ENCODE measurements around the gene MARK1.
A peak's percentile ranks its signal among the peaks of the same experiment; 100 is the strongest.
"Not testable (repeated sequence)": the region's sequence is repeated elsewhere in the genome, so short reads cannot be mapped to it uniquely, and the experiment has no call there.

MARK1 gene

DNA sequence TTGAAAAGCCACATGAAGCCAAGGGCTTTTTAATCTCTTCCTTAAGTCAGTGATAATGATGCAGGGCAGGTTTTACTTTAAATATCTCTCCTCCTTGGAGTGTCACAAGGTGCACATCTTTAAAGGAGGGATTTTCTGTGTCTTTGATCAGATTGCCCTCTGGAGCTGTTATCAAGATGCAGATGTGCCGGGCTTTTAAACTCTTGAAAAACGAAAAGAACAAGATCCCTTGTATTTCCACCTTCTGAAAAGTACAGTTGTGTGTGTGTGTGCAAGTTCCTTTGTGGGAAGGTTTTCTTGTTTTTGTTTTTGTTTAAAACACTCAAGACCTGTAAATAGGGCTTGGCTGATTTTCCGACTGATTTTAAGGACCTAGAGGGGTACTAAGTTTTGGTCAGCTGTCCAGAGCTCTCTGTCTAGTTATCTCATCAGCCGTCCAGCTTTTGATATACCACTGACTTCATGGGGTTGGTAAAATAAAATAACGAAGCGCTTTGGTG, 1.6 kb downstream of the MARK1 start:
- no peak for DNase-seq

DNA sequence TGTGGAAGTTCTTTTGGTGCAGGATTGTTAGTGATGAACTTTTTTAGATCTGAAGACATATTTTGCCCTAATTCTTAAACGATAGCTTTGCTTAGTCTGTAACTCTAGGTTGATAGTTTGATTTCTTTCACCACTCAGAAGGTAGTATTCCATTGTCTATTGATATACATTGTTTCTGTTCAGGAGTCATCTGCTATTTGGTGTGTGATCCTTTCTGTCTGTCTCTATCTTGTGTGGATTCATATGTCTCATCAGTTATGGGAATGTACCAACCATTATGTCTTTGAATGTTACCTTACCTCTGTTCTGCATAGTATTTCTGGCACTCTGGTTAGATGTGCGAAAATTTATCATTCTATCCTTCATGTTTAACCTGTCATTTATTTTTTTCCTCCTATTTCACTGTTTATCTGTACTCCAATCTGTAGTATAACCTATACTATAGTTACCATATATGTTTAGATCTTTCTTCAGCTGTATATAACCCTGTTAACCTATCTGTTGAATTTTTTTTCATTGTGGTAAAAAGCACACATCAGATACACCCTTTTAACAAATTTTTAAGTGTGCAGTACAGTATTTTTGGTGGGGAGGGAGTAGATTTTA, 5.7 kb downstream of the MARK1 start:
- no peak for DNase-seq

DNA sequence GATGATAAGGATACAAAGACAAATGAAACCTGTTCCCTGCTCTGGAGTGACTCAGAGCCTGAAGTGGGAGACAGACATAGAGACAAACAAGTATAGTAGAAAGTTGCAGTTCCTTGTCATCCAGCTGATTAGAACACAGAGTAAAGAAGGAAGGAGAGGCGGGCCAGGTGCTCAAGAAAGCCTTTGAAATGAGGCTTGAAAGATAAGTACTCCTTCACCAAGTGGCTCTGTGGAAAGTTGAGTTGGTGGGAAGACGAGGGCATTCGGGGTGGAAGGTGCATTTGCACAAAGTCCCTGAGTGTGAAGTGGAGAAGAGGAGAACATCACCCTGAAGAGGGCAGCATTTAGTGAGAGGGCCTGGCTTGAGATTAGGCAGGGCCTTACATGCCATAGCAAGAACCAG, 17.0 kb downstream of the MARK1 start:
- DNase-seq: no peak

DNA sequence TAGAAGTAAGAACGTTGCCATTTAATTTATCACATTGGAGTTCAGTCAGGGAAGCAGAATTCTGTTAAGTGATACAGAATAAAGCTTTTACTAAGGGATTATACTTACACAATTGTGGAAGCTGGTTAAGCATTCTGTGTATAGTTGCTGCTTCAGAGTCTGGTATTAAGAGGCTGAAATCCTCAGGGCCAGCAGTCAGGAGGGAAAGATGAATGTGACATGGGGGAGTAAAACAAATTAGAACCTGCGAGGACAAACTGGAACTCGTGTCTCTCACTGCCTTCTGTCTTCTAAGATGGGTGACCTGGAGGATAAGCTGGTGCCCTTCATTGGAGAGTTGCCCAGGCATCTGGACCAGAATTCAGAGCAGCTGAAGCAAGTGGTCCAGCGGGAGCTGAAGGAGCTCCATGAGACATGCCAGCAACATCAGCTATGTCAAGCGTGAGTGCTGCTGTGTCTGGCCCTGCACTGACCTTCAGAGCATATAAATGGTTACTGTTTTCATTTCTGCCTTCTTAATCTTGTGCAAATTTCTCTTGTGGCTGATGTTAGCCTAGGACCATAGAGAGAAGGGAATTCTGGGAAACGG, 23.0 kb downstream of the MARK1 start:
- DNase-seq: no peak

DNA sequence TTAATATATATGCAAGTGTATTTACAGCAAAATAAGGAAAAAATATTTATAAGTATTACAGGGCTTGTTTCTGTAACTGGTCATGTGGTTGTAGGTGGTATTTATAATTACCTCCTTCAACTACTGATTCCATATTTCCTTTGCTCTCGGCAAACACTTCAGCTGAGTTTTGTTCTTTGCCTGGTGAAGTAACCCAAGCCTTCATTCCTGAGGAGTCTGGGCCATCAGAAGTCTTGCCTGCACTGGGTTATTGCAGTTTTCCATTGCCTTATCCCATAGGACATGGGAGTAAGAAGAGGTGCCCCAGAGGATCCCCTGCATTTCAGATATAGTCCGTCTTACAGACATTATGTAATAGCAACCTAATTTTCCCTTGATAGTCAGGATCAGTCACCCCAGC, 23.8 kb downstream of the MARK1 start:
- no peak for DNase-seq

DNA sequence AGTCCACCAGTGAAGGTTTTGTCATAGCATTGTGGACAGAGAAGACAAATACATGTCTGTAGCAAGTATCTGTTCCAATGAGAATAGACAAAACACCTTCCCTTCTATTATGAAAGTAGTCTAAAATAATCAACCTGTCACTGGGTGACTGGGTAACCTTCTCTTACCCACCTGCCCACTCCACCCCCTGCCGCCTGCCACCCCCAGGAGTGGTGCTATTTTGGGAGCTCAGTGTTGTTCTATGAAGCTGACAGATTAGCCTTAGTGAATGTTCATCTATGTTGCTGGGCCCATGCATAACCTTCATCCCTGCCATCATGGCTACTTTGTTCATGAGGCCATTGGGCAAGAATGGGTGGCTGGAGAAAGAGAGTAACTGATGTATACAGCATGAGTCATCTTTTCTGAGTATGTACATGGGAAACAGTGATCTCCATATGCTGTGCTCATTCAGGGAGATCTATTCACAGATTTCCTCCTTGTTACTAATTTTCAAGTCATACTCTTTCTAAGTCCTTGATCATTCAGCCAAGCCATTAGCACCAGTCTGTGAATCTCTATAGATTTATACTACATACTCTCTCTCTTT, 24.8 kb downstream of the MARK1 start:
- peak; percentile 22 for DNase-seq

DNA sequence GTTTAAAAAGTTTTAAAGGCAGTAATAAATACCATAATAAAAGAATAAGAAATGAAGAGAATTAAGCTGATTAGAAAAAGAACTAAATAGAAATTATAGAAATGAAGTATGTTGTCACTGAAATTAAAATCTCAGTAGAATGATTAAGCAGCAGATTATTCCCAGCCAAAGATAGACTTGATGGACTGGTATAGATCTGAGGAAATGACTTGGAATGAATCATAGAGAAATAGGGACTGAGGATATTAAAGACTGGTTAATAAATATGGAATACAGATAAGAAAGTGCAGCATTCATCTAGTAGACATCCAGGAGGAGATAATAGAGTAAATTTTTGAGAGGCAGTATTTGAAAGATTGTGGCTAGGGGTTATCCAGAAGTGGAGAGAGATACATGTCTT, 28.7 kb downstream of the MARK1 start:
- no peak for DNase-seq

DNA sequence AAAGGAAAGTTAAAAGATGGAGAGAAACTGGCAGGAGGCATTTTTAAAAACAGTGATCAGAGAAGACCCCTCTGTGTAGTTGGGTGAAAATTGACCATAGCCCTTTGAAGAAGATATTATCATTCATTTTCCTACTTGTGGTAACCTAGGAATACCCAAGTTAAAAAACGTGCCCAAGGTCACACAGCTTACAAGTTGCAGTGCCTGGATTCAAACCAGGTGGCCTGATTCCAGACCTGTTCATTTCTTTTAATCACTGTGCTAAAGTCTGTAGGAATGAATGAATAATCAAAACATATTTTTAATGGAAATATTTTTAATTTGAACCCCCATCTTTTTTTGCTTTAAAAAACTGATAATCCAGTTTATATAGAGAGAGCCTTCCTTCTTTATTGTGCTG, 35.6 kb downstream of the MARK1 start:
- no peak for DNase-seq

DNA sequence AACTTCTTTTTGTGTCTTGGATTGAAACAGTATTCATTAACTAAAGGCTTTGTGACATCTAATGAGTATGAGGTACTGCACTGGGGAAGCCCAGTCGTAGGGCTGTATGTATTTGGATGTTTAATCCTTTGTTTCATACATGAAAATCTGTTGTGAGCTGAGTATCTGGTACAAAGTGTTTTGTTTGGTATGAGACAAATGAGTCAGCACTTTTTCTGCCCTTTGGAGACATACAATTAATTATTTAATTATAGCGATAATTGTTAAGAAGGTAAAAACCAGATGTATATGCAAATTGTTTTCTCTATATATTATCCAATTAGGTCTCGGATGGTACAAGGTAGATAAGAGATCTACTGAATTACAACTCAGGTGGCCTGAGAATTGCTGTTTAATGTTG, 36.3 kb downstream of the MARK1 start:
- DNase-seq: no peak

DNA sequence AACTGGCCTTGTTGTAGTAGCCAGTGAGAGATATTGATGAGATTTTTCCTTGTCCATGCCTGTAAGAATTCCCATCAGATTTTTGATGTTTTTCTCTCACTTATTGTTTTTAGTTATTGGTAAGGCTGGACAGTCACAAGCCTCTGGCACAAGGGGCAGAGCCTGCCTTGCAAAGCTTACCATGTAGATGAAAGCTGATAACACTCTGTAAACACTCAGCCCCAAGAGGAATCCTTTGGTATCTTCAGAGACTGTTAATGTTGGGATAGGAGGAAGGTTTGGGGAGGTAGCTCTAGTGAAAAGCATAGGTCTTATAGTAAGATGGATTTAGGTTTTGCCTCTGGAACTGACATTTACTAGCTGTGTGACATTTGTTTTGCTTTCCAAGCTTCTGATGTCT, 37.7 kb downstream of the MARK1 start:
- no peak for DNase-seq

DNA sequence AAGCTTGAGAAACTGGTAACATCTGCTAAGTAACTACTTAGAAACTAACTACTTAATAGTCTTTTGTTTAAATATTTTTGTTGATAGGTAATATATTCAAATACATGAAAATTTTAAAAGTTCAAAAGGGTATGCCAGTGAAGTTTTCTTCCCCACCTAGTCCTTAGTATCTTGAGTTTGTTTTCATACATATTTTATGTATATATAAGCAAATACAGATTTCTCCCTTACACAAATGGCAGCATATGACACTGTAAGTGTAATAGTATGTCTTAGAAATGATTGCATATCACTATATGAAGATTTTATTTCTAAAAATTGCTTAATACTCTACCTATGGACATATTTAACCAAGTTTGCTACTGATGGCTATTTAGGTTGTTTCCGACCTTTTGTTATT, 38.9 kb downstream of the MARK1 start:
- no peak for DNase-seq

DNA sequence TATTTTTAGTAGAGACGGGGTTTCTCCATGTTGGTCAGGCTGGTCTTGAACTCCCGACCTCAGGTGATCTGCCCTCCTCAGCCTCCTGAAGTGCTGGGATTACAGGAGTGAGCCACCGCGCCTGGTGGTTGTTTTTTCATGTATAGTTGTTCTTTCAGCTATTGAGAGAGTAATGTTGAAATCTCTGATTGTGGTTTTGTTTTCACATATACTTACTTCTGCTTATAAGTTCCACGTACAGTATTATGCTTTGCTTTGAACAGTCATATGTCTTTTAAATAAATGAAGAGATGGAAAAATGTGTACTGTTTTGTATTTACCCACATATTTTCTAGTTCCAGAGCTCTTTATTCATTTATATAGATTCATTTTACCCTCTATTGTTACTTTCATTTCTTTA, 44.5 kb downstream of the MARK1 start:
- no peak for DNase-seq

DNA sequence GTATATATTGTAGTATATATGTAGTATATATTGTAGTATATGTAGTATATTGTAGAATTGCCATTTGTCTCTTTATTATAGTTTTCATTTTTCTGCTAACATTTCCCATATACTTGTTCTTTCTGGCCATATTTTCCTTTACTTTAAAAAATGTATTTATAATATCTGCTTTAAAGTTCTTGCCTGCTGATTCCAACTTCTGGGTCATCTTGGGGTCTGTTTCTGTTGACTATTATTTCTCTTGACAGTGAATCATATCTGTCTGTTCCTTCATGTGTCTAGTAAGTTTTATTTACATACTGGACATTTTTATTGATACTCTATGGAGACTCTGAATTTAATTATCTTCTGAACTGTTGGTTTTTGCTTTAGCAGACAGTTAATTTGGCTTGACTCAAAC, 45.9 kb downstream of the MARK1 start:
- no peak for DNase-seq

DNA sequence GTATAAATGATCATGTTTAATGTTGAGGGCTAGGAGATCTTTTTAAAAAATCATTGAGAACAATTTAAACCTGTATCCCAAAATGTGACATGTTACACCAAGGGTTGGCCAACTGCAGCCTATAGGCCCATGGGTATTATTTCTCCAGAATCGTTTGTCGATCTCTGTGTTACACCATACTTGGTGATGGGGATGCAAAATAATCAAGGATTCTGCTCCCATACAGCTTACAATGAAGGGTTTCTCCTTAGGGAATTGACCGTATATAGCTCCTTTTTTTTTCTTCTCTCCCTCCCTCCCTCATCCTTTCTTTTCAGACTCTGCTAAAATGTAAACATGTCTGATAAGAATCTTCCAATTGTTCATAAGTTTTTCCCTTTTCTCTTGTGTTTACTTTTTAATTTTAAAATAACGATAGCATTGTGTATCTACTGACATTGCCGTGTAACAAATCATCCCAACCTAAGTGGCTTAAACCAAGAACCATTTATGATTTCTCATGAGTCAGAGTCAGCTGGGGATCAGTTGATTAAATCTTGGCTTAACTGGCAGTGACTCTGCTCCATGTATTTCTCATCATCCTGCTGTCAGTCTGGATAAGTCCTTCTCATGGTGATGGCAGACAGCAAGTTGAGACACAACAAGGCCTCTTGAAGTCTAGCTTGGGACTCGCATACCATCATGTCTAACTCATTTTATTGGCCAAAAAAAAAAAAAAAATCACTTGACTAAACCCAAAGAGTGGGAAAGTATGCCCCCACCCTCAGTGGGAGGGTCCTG, 48.0 kb downstream of the MARK1 start:
- DNase-seq: no peak

DNA sequence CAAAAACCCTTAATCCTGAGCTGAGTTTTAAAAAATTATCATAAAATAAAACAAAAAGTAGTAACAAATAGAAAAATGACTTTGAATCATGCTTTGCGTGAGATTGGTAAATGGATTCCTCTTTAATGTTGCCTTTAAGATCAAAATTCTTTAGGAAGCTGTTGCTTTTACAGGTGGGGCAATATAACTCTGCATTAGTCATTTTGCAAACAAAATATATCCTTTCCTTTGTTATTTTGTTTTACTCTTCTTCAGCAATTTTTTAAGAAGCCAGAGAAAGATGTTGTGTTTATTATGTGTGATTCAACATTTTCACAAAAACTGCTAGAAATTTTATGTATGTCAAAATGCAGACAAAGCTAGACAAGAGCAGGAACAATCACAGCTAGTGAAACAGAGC, 50.0 kb downstream of the MARK1 start:
- DNase-seq: no peak

DNA sequence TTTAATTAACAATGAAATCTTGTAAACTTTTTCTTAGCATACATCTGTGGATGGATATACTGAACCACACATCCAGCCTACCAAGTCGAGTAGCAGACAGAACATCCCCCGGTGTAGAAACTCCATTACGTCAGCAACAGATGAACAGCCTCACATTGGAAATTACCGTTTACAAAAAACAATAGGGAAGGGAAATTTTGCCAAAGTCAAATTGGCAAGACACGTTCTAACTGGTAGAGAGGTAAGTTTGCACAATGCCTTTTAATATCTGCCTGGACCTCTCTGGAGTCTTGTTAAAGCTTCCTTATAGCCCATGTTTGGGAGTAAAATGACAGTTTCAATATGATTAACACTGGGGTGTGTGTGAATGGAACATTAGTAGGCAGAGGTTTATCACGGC, 51.4 kb downstream of the MARK1 start:
- DNase-seq: no peak

DNA sequence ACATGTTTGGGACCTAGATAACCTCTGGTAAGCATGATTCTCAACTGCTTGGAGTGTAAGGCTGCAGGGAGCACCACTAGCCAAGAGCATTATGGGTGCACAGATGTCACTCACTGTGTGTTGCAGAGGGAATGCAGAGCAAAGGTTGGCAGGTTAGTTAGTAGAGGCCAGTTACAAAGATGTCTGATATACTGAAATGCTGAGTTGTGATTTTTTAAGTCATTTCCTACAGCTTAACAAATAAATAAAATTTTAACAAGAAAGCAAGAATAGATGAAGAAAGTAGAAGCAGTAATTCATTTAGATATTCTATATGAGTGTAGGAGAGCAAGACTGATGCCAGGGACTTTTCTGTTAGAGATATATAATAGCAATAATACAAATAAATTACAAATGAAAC, 64.8 kb downstream of the MARK1 start:
- DNase-seq: no peak

DNA sequence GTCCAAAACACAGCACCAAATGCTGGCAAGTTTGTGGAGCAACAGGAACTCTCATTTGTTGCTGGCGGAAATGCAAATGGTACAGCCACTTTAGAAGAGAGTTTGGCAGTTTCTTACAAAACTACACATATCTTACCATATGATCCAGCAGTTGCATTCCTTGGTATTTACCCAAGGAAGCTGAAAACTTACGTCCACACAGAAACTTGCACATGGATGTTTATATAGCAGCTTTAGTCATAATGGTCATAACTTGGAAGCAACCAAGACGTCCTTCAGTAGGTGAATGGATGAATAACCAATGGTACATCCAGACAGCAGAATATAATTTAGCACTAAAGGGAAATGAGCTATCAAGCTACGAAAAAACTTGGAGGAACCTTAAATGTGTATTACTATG, 66.4 kb downstream of the MARK1 start:
- DNase-seq: peak; percentile 2

DNA sequence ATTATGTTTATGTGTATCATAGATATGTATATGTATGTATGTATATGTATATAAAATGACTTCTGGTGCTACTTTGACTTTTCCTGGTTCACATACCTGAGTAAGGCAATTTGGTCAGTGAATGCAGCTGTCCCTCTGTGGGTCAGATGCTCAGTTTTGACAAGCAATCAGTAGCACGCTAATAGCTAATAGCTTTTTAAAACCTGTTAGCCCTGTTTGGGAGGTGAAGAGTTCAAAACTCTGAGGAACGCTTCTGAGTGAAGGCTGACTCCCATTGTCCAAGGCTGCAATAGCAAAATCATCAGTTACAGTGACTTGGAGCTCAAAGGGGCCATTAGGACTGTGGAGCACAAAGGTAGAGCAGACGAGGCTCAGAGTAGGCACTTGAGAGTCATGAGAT, 67.2 kb downstream of the MARK1 start:
- DNase-seq: no peak

DNA sequence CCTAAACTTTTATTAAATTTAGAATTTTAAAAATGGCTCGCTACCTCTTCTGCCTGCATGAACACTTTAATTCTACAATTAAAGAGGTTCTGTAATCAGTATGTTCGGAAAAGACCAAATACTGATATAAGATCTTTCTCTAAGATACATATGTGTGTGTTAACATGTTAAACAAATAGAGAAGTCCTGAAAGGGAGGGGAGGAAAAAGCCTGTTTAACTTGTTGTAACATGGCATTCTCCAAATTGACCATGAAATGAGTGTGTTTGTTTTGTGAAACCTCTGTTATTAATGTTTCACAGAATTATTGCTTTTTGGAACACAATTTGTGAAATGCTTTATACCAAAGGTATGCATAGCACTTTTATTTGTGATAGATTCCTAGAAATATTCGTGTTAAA, 77.0 kb downstream of the MARK1 start:
- DNase-seq: no peak

DNA sequence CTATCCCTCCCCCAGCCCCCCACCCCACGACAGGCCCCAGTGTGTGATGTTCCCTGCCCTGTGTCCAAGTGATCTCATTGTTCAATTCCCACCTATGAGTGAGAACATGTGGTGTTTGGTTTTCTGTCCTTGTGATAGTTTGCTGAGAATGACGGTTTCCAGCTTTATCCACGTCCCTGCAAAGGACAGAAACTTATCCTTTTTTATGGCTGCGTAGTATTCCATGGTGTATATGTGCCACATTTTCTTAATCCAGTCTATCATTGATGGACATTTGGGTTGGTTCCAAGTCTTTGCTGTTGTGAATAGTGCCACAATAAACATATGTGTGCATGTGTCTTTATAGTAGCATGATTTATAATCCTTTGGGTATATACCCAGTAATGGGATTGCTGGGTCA, 77.7 kb downstream of the MARK1 start:
- not testable (repeated sequence) for DNase-seq

DNA sequence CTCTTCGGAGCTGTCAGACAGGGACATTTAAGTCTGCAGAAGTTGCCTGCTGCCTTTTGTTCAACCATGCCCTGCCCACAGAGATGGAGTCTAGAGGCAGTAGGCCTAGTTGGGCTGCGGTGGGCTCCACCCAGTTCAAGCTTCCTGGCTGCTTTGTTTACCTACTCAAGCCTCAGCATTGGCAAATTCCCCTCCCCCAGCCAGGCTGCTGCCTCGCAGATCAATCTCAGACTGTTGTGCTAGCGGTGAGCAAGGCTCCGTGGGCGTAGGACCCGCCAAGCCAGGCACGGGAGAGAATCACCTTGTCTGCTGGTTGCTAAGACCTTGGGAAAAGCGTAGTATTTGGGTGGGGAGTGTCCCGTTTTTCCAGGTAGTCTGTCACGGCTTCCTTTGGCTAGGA, 83.2 kb downstream of the MARK1 start:
- DNase-seq: not testable (repeated sequence)

DNA sequence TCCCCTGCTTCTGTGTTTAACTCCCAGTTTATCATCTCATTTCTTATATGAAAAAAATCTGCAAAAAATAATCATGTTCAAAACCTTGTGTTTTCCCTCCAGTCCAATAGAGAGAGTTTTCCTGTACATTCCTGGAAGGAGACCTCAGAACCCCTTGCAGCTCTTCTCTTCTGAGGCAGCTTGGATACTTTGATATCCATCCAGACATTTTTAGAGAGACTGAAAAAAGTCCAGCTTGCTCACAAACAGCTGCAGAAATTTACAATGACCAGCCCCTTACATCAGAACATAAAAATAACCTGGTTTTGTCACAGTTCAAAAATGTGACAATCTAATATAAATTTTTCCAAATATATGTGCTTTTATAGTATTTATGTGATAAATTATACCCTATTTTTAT, 88.9 kb downstream of the MARK1 start:
- no peak for DNase-seq

DNA sequence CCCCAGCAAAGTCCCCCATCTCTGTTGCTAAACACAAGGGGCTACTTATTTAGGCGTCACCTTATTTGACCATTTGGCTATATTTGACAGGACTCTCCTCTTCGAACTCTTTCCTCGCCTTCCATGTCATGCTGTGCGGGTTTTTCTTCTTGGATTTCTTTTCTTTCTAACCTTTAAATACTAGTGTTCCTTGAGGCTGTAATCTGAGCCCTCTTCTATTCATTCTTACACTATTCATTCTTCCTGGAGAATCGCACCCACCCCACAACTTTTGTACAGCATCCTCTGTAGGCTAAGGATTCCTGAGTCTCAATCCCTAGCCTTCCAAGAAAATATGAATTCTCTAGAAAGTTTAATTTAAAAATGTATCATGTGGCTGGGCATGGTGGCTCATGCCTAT, 100.5 kb downstream of the MARK1 start:
- DNase-seq: no peak

All from fibroblast of skin of abdomen (primary cell).